Muscle of leg (tissue), 16 donors: Measurements from ENCODE around the gene CRHBP. TPM values are rescaled to one million over a fixed set of nuclear protein-coding genes. Genes with fewer than 3 reads are reported as not detected.
A peak's percentile ranks its signal among the peaks of the same experiment; 100 is the strongest.
"Not testable (repeated sequence)": the region's sequence is repeated elsewhere in the genome, so short reads cannot be mapped to it uniquely, and the experiment has no call there.

Source experiments
- DNase-seq: peaks from one replicate; pipeline ENCODE4 v3.0.0; 2013
- H3K27ac ChIP-seq: one replicate; pipeline ENCODE4 v1.5.1; 2013; ENCODE audit warnings: mild to moderate bottlenecking, low read length, control low read depth
- H3K27me3 ChIP-seq: one replicate; pipeline ENCODE4 v1.6.1; 2013; ENCODE audit warnings: low read length; ENCODE audit not compliant: control insufficient read depth, insufficient read depth
- H3K36me3 ChIP-seq: one replicate; pipeline ENCODE4 v1.6.1; 2013; ENCODE audit warnings: low read length; ENCODE audit not compliant: control insufficient read depth, insufficient read depth
- H3K4me1 ChIP-seq: one replicate; pipeline ENCODE4 v1.6.1; 2013; ENCODE audit warnings: low read length; ENCODE audit not compliant: control insufficient read depth, insufficient read depth
- H3K4me3 ChIP-seq: one replicate; pipeline ENCODE4 v1.5.1; 2013; ENCODE audit warnings: low read length, control low read depth
- H3K9me3 ChIP-seq: replicated peaks from 2 replicates; pipeline ENCODE4 v1.6.1; 2013; ENCODE audit warnings: low read depth, low read length; ENCODE audit not compliant: control insufficient read depth
- WGBS: methylation state at CpG from one replicate; pipeline ENCODE4 v1.1.5; 2013; ENCODE audit warnings: missing lambda C conversion rate; ENCODE audit not compliant: insufficient coverage; 5-methylcytosine and 5-hydroxymethylcytosine counted together
- long read RNA-seq, 11 donors: transcript quantifications; one replicate each; lab custom pipeline, GENCODE V29; 2026
- polyA plus RNA-seq, 8 donors: library from polyadenylated mRNA; unstranded; fragments of 120-200 nt; gene quantifications; one replicate each; pipeline versions ENCODE4 v1.2.1 to v1.2.3, GENCODE V29; 2013; ENCODE audit warnings: inconsistent platforms in 1 of 8, low replicate concordance in 1 of 8; ENCODE audit not compliant: insufficient read length in 8 of 8, insufficient read depth in 1 of 8
- total RNA-seq: library from RNA; stranded (reverse); fragments of 120-200 nt; gene quantifications from one replicate; pipeline ENCODE4 v1.2.4, GENCODE V29; 2013

CRHBP gene, protein sequence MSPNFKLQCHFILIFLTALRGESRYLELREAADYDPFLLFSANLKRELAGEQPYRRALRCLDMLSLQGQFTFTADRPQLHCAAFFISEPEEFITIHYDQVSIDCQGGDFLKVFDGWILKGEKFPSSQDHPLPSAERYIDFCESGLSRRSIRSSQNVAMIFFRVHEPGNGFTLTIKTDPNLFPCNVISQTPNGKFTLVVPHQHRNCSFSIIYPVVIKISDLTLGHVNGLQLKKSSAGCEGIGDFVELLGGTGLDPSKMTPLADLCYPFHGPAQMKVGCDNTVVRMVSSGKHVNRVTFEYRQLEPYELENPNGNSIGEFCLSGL
- total RNA-seq (1.2 TPM), polyA plus RNA-seq (under 1 TPM; 0.24 to 0.86 (median 0.58) TPM)
- long read RNA-seq, donor 1, result 0 reads
- long read RNA-seq, donor 2, result 0 reads
- long read RNA-seq, donor 3, result 0 reads
- long read RNA-seq, donor 4, result 0 reads
- long read RNA-seq, donor 5, result 0 reads
- long read RNA-seq, donor 6, result 0 reads
- long read RNA-seq, donor 7, partial matches to known transcripts, result 0 of 1 reads
- long read RNA-seq, donor 7, other reads (novel, unspliced or antisense), result 0 of 1 reads
- long read RNA-seq, donor 8, result 0 reads
- long read RNA-seq, donor 9, partial matches to known transcripts, result 0 of 1 reads
- long read RNA-seq, donor 9, other reads (novel, unspliced or antisense), result 0 of 1 reads
- long read RNA-seq, donor 10, result 0 reads
- long read RNA-seq, donor 11, result 0 reads

DNA sequence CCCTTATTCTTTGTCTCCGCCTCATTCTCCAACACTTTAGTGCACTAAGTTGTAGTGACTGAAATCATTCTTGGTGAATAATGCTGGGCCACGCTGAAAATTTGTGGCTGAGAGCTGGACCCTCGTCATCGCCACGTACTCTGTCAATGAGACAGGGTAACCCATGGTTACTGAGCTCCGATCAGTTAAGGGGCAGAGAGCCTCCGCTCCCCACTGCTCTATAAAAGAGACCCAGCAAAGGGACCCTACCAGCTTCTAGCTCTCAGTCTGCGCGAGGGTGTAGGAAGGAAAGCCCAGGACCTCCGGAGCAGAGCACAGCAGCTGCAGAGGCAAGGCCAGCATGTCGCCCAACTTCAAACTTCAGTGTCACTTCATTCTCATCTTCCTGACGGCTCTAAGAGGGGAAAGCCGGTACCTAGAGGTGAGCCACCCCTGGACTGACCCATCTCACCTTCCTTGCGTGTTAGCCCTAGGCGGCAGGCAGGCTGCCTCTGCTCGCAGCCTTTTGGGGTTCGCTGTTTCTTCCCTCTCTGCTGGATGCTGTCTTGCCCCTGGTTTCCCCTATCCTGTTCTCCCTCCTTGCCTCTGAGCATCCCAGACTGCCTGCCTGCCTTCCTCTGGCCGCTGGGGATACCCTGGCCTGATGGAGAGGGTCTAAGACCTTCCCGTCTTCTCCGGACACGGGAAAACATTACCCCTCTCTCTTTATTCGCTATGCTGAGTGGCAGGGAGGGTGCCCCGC, at the start of gene CRHBP:
TSS of gene CRHBP (plus strand) at position 251 of the 742 bp plus-strand sequence. CDS start at position 341, 90 bp downstream.
- Histone ChIP-seq H3K9me3 (no peaks in the 10 kb centered on the region), H3K36me3 (no peaks in the 10 kb centered on the region), H3K4me1 (peaks cover 7% of the 10 kb centered on the region), H3K4me3 (peak within 1 kb of the TSS; percentile 19), H3K27me3 (peaks cover 32% of the 10 kb centered on the region), H3K27ac (no peak within 1 kb of the TSS)
- no peak for DNase-seq
- WGBS, result 36% methylated on average over 13 of the region's 23 CpGs

DNA sequence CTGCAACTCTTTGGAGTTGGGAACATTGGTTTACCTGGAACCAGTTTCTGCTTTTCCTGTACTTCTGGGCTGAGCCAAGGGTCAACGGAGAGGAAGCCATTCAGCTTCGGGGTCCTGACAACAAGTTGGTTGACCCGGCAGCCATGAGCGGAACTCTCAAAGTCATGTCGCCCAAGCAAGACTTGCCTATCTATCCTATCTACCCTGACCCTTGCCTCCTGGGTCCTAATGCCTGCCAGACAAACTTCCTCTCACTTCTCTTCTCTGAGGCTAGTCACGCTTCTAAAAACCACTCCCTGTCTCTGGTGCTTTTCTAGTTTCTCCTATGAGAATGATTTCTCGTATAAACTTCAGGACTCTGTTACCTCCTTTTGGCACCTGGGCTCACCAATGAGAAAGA, 44.7 kb upstream of the CRHBP start:
- no peak for DNase-seq
- H3K27ac ChIP-seq, result no peak overlapping the region
- WGBS, result 82% methylated on average over 7 of the region's 7 CpGs

DNA sequence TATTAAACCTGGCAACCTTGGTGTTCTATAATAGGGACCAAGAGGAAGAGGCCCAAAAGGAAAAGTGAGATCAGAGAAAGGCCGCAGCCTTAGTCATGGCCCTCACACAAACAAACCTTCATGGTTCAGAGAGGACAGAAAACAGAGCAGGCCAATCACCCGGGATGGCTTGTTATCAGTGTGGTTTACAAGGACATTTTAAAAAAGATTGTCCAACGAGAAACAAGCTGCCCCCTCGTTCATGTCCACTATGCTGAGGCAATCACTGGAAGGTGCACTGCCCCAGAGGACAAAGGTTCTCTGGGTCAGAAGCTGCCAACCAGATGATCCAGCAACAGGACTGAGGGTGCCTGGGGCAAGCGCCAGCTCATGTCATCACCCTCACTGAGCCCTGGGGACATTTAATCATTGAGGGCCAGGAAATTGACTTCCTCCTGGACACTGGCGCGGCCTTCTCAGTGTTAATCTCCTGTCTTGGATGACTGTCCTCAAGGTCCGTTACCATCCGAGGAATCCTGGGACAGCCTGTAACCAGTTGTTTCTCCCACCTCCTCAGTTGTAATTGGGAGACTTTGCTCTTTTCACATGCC, 42.4 kb upstream of the CRHBP start:
- not testable (repeated sequence) for H3K36me3 ChIP-seq, H3K27ac ChIP-seq, H3K9me3 ChIP-seq, H3K4me3 ChIP-seq, H3K4me1 ChIP-seq, H3K27me3 ChIP-seq, DNase-seq
- 75% methylated on average over 6 of the region's 9 CpGs for WGBS

More for the DNA sequence above, 44.7 kb upstream of the CRHBP start:
- Histone ChIP-seq H3K4me1 (no peaks in the 10 kb centered on the region), H3K36me3 (no peaks in the 10 kb centered on the region), H3K9me3 (no peaks in the 10 kb centered on the region), H3K4me3 (no peak overlapping the region), H3K27me3 (no peaks in the 10 kb centered on the region)

DNA sequence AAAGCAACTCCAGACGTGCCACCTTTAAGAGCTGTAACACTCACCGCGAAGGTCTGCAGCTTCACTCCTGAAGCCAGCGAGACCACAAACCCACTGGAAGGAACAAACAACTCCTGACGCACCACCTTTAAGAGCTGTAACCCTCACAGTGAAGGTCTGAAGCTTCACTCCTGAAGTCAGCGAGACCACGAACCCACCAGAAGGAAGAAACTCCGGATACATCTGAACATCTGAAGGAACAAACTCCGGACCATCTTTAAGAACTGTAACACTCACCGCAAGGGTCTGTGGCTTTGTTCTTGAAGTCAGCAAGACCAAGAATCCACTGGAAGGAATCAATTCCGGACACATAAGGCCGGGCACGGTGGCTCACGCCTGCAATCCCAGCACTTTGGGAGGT, 38.2 kb upstream of the CRHBP start:
- DNase-seq, result not testable (repeated sequence)
- 84% methylated on average over 9 of the region's 14 CpGs for WGBS

DNA sequence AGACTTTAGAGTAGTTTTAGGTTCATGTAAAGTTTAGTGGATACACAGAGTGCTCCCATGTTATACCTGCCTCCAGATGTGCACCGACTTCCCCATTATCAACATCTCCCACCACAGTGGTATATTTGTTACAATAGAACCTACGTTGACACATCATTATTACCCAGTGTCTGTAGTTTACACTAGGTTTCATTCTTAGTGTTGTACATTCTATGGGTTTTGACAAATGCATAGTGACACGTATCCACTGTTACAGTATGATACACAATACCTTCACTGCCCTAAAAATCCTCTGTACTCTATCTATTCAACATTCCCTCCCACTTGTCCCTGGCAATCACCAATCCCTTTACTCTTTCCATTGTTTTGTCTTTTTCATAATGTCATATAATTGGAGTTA, 34.3 kb upstream of the CRHBP start:
- no peak overlapping the region for H3K4me3 ChIP-seq
- no CpG with 5 or more reads among the region's 3 CpGs for WGBS
- no peaks in the 10 kb centered on the region for H3K36me3 ChIP-seq
- H3K27ac ChIP-seq, result no peak overlapping the region
- no peaks in the 10 kb centered on the region for H3K27me3 ChIP-seq
- DNase-seq, result no peak
- peaks cover 2% of the 10 kb centered on the region for H3K9me3 ChIP-seq
- H3K4me1 ChIP-seq, result no peaks in the 10 kb centered on the region

More for the DNA sequence above, 38.2 kb upstream of the CRHBP start:
- not testable (repeated sequence) for H3K36me3 ChIP-seq, H3K4me3 ChIP-seq, H3K4me1 ChIP-seq, H3K27ac ChIP-seq, H3K27me3 ChIP-seq, H3K9me3 ChIP-seq

DNA sequence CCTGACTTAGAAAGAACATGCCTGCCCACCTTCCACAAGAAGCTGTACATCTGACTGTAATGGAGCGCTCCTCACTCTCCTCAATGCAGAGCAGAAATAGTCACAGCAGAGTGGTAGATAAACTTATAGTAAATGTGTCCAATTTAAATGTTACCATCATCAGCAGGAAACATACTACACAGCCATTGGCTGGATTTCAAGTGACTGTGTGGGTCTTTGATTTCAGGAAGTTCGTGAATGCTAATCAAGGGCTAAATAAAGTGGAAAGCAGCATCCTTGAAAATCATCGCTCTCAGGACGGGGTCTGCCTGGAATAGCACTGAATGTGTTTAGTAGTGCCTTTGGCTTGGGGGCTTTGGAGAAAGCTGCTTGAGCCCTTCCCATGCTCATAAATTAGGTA, 32.4 kb upstream of the CRHBP start:
- no peak overlapping the region for H3K4me3 ChIP-seq
- H3K36me3 ChIP-seq, result no peaks in the 10 kb centered on the region
- no peaks in the 10 kb centered on the region for H3K4me1 ChIP-seq
- peak; percentile 3 for DNase-seq
- H3K27ac ChIP-seq, result no peak overlapping the region
- H3K9me3 ChIP-seq, result no peaks in the 10 kb centered on the region
- WGBS, result 50% methylated on average over 1 of the region's 4 CpGs
- H3K27me3 ChIP-seq, result no peaks in the 10 kb centered on the region

DNA sequence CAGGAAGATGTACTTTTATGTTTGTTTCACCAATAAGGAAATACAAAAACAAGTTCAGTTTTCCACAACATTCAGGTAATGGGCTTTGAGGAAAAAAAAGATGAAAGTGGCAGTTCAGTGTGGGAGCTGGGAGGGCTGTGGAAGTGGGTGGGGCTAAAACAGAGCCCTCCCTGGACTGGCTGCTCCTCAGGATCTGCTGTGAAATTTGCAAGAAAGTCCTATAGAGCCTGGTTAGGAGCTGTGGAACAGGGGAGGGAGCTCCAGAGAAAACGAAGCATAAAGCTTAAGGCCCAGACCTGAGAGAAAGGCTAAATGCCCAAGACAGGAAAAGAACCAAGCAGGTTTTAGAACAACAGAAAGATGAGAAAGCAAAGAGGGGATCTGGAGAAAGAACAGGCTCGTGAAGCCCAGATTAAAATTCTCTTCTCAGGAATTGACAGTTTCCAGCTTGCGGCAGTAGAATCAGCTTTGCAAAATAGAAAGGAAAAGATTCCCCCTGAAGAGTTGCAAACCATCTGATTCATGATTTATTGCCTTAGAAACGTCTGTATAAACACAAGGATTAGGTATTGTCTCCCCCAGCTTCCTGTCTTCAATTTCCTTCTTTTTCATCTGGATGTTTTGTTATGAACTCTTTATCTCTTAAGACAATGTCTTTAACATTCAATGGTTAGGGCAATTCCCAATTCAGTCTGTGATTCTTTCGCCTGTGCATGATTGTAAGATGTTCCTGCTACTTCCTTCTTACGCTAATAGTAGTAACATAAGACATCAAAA, 26.3 kb upstream of the CRHBP start:
- no peak overlapping the region for H3K27ac ChIP-seq
- H3K4me3 ChIP-seq, result no peak overlapping the region
- H3K27me3 ChIP-seq, result no peaks in the 10 kb centered on the region
- H3K36me3 ChIP-seq, result no peaks in the 10 kb centered on the region
- no peaks in the 10 kb centered on the region for H3K9me3 ChIP-seq
- WGBS, result 15% methylated on average over 1 of the region's 6 CpGs
- DNase-seq, result no peak
- no peaks in the 10 kb centered on the region for H3K4me1 ChIP-seq

DNA sequence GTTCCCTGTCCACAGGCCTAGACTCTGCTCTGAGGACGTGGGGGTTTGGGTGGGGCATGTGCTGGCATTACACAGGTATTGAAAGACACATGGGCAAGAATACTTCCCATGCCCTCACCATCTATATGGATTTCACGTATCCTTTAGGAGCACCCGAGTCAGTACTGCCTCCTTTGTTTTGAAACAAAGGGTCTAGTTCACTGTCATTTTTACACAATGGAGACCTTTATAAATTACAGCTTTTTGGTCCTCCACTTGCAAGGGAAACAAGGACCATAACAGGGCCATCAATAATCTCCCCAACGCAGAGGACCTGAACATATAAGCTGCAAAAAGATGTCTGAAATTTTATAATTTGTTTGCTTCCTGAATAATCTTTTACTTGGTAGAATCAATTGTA, 24.9 kb upstream of the CRHBP start:
- 88% methylated on average over 2 of the region's 4 CpGs for WGBS
- H3K4me3 ChIP-seq, result no peak overlapping the region
- no peaks in the 10 kb centered on the region for H3K36me3 ChIP-seq
- H3K9me3 ChIP-seq, result no peaks in the 10 kb centered on the region
- H3K27ac ChIP-seq, result no peak overlapping the region
- no peaks in the 10 kb centered on the region for H3K4me1 ChIP-seq
- no peaks in the 10 kb centered on the region for H3K27me3 ChIP-seq
- DNase-seq, result no peak

DNA sequence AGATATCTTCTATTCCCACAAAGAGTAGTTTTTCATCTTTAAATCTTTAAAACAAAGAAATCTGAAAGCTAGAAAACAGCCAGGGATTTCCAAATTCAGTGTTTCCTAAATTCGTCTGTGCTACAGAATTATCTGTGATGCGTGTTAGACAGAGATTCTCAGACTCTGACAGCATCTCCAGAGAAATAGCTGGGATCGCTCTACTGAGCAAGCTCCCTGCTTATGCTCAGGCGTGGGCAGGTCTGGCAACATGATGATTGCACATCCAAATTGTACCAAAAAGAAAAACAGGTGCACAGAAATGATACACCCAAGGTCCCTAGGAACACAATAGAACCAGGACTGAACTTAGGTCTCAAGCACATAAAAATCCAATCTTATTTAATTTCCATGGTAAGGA, 22.8 kb upstream of the CRHBP start:
- no peaks in the 10 kb centered on the region for H3K9me3 ChIP-seq
- H3K4me3 ChIP-seq, result no peak overlapping the region
- 70% methylated on average over 4 of the region's 4 CpGs for WGBS

More for the DNA sequence above, 22.8 kb upstream of the CRHBP start:
- no peak overlapping the region for H3K27ac ChIP-seq
- H3K4me1 ChIP-seq, result no peaks in the 10 kb centered on the region
- H3K27me3 ChIP-seq, result no peaks in the 10 kb centered on the region
- no peak for DNase-seq
- no peaks in the 10 kb centered on the region for H3K36me3 ChIP-seq
